Caki2 (cell line): ENCODE data around the gene KDM7A. TPM values are rescaled to one million over a fixed set of nuclear protein-coding genes. Genes with fewer than 3 reads are reported as not detected.
"Not testable (repeated sequence)": the region's sequence is repeated elsewhere in the genome, so short reads cannot be mapped to it uniquely, and the experiment has no call there.

Experiments
- DNase-seq: peaks from one replicate; pipeline ENCODE4 v3.0.0-alpha.2; 2015; ENCODE audit warnings: low read depth
- in situ Hi-C: cut with HindIII; loops from 2 replicates; pipeline ENCODE4 v1.10.0; 2016; ENCODE audit warnings: low sequenced_read_pairs, low pct_unique_long_range_greater_than_20kb, mixed read lengths
- total RNA-seq: library from RNA; depleted of rRNA; stranded (reverse); fragments of >200 nt; shearing (Covaris generic); gene quantifications from 2 replicates; pipeline ENCODE4 v1.2.3, GENCODE V29; 2014; ENCODE audit warnings: low replicate concordance

KDM7A gene
- total RNA-seq, 1 experiment from 2014 or later = 0.17 TPM

DNA sequence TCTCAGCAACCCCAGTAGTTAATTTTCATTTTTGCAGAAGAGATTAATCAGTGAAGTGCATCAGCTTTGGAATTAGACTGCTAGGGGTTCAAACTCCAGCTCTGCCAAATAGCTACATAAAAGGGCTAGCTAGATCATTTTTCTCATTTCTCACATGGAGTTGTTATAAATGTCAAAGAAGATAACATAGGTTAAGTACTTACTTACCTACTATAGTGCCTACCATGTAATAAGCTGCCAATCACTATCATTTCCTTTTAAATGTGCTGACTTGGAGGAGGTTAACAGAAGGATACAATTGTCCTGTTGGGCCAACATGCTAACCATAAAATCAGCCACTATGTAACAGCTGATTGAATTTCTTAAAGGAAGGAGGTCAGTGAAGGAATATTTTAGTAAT, 40.7 kb downstream of the KDM7A start:
- in situ Hi-C loops = no loop called here
- DNase-seq = no peak

DNA sequence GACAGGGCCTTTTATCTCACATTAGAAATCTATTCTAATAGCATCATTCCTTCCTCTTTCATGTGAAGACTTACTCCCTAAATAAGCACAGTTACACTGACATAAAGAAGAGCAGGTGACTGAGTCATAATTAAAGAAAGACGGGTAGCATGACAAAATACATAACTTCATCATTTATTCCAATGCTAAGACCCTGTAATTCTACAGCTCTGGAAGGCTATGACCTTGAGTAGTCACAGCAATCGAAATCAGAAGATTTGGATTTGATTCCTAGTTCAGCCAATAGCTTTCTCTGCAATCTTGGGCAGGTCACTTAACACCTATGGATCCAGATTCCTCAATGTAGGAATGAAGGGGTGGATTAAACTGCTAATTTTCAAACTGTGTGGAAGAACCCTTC, 42.7 kb downstream of the KDM7A start:
- in situ Hi-C loops = no loop called here

GRCh38 chr7:140127360-140128127, 49.2 kb downstream of the KDM7A start:
- in situ Hi-C loops = no loop called here
- no peak for DNase-seq

More for the DNA sequence above, 42.7 kb downstream of the KDM7A start:
- DNase-seq = no peak

GRCh38 chr7:140126435-140127034, 50.2 kb downstream of the KDM7A start:
- in situ Hi-C loops = no loop called here
- DNase-seq = no peak

DNA sequence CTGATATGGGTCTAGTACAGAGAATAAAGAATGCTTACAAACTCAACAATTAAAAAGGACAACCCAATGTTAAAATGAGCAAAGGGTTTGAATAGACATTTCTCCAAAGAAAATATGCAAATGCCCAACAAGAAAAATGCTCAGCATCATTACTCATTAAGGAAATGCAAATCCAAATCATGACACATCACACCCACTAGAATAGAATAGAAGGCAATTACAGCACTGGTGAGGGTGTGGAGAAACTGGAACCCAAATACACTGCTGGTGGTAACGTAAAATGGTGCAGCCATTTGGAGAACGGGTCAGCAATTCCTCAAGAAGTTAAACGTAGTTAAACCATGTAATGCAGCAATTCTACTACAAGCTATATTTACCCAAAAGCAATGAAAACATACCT, 53.8 kb downstream of the KDM7A start:
- no peak for DNase-seq
- in situ Hi-C loops = no loop called here

DNA sequence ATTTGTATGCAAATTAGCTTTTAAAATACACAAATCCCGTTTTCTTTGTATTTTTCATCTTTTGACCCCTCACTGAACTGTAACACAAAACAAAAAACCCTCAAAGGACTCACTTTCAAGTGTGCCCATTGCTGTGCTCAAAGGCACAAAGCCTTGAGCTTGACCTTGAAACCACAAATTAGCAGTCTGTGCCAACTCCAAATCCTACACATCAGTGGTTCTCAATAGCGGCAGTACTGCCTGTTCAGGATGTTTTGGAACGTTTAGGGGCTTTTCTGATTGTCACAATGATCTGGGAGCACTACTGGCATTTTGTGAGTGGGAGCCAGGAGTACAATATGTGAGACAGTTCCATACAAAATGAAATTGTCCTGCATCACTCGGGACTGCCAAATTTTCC, 55.5 kb downstream of the KDM7A start:
- in situ Hi-C loops = no loop called here
- DNase-seq = no peak

DNA sequence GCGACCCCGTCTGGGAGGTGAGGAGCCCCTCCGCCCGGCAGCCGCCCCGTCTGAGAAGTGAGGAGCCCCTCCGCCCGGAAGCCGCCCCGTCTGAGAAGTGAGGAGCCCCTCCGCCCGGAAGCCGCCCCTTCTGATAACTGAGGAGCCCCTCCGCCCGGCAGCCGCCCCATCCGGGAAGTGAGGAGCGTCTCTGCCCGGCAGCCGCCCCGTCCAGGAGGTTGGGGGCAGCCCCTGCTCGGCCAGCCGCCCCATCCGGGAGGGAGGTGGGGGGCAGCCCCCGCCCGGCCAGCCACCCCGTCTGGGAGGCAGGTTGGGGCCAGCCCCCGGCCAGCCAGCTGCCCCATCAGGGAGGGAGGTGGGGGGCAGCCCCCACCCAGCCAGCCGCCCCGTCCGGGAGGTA, 62.0 kb downstream of the KDM7A start:
- in situ Hi-C loops, DNase-seq: not testable (repeated sequence)

DNA sequence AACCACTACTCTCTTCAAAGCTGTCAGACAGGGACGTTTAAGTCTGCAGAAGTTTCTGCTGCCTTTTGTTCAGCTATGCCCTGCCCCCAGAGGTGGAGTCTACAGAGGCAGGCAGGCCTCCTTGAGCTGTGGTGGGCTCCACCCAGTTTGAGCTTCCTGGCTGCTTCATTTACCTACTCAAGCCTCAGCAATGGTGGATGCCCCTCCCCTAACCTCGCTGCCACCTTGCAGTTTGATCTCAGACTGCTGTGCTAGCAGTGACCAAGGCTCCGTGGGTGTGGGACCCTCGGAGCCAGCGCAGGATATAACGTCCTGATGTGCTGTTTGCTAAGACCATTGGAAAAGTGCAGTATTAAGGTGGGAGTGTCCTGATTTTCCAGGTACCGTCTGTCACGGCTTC, 68.0 kb downstream of the KDM7A start:
- DNase-seq, in situ Hi-C loops: not testable (repeated sequence)

- in situ Hi-C loops = no loop called here
- no peak for DNase-seq
Observed at GRCh38 chr7:140096459-140096858, 80.3 kb downstream of the KDM7A start.

DNA sequence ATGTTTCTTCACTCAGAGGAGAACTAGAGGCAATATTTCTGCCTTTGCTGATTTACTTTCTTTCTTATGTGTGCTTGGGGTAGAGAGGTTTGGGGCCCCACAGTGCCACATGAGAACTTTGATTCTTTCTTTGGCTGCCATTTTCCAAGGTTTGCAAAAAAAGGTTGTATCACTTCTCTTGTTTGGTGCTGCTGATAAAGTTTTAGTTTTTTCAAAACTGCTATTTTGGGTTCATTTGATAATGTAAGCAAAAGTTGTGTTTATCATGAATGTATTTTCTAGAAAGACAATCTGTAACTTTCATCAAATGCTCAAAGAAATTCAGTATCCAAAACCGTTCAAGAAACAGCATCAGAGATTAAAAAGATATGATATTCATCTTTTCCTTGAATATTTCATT, 83.4 kb downstream of the KDM7A start:
- DNase-seq = no peak
- in situ Hi-C loops = no loop called here

GRCh38 chr7:140085447-140085846, 91.3 kb downstream of the KDM7A start:
- in situ Hi-C loops = no loop called here
- DNase-seq = no peak

DNA sequence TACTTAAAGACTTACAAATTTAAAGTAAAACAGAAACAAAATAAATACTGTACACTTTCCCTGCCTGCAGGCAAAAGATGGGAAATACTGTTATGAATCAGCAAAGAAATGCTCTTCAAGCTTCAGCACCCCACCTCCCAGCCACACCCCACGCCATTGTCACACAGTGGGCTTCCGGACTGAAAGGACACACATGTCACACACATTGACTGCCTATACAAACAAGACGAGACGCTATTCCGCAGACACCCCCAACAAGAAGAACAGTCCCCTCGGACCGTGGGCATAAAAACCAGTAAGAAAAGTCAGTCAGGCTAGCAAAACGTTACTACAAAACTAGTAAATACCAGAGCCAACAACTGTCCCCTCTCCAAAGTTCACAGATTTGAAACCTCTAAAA, 91.8 kb downstream of the KDM7A start:
- in situ Hi-C loops = no loop called here
- no peak for DNase-seq

DNA sequence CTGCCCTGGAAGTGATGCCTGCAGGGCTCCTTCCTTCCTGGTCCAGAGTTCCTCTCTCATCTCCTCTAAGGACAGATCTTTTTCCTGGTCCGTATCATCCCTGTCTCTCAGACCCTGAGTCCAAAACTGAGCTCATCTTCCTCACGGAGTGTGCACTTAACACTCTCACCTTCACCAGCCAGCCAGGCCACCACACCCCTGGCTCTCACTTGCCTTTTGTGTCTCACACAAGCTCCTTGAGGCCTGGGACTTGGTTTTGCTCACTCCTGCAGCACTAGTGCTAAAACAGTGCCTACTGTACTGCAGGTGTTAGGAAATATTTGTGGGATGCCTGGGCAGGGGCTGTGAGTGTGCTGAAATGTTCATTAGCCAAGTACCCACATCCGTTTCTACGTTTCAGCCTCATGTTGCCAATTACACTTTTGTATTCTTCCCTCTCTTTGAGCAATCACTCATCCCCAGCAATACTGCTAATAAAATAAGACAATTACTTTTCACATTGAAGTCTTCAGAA, 92.6 kb downstream of the KDM7A start:
- no peak for DNase-seq
- in situ Hi-C loops = no loop called here

- DNase-seq = no peak
- in situ Hi-C loops = no loop called here
Observed at GRCh38 chr7:140082770-140083169, 94.0 kb downstream of the KDM7A start.

DNA sequence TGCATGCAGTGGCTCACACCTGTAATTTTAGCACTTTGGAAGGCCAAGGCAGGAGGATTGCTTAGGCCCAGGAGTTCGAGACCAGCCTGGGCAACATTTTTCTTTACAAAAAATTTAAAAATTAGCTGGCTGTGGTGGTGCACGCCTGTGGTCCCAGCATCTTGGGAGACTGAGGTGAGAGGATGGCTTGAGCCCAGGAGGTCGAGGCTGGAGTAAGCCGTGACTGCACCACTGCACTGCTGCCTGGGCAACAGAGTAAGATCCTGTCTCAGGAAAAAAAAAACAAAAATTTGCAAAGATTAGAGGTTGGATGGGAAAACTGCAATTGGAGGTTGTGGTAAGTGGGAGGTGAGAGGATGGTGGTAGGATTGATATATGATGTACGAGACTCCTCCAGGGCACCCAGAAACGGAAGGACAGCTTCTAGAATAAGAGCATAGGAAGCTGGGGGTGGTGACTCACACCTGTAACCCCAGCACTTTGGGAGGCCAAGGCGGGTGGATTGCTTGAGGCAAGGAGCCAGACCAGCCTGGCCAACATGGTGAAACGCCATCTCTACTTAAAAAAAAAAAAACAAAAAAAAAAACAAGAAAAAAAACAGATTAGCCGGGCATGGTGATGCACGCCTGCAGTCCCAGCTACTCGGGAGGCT, 94.9 kb downstream of the KDM7A start:
- DNase-seq = no peak
- in situ Hi-C loops = no loop called here

DNA sequence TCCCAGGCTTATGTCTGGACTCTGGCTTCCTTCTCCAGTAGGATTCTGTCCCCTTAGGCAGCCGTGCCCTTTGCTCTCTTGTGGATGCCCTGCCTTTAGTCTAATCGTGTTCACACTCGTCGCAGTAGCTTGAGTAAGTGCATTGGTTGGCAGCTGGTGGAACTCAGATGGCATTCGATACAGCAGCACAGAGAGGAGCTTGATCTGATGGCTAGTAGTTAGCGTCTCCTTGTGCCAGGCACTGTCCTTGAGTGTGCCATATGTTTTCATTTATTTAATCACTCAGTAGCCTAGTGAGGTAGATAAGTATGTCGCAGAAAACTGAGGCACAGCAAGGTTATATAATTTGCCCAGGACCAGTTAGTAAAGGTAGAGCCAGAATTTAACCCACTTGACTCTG, 95.9 kb downstream of the KDM7A start:
- no peak for DNase-seq
- in situ Hi-C loops = no loop called here

DNA sequence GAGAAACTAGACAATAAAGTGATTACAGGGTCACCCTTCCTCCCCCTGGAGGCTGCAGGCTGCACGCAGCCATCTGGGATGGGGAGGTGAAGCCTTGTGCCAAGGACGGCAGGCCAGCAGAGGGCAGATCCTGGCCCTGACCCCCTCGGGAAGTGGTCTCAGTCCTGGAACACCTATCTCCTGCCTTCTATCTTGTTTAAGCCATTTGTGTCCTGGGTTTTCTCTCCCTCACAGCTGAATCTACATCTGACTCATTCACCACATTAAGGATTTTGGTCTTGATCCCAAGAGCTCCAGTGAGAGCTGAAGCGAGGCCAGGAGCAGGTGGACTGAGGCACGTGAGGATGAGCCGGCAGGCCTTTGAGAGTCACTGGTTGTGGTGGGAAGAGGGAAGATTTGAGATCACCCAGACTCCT, 97.7 kb downstream of the KDM7A start:
- DNase-seq = no peak
- in situ Hi-C loops = no loop called here

- in situ Hi-C loops = no loop called here
- DNase-seq = no peak
Observed at GRCh38 chr7:140078392-140078791, 98.4 kb downstream of the KDM7A start.

GRCh38 chr7:140074780-140075179, 102.0 kb downstream of the KDM7A start:
- in situ Hi-C loops = no loop called here
- no peak for DNase-seq
